HepG2 (cell line): ENCODE data around the gene TAF1B. TPM values are rescaled to one million over a fixed set of nuclear protein-coding genes. Genes with fewer than 3 reads are reported as not detected.

Experiments
- ATAC-seq: fragments of 200-7000 bp; cut with Tn5 transposase; 3 replicates; pipeline ENCODE4 v1.9.1; 2020; ENCODE audit warnings: mild to moderate bottlenecking, moderate library complexity
- BruUV-seq: library from RNA; stranded (reverse); fragments of 400-500 nt; replicated peaks from 2 replicates; lab custom pipeline; 2021; lab: Mats Ljungman, UMichigan
- CTCF ChIA-PET: fragments of 300-600 bp; formaldehyde crosslinking; extraction: SDS; loops from one replicate; lab custom pipeline; 2021; ENCODE audit warnings: low total read pairs, inconsistent platforms, low intra/inter-chr PET ratio; lab: Yijun Ruan, JAX
- POLR2A ChIA-PET: fragments of 350-600 bp; sonication (Branson Sonifier 250); formaldehyde crosslinking; loops from one replicate; lab custom pipeline; 2020; ENCODE audit warnings: antibody characterized with exemption, inconsistent platforms; lab: Yijun Ruan, JAX
- DNase-seq: peaks from one replicate; pipeline ENCODE4 v3.0.0-alpha.2; 2015; ENCODE audit warnings: low spot score
- FAIRE-seq: peaks from 3 replicates; lab custom pipeline; 2011; peaks lifted over from hg19 to GRCh38; lab: Jason Lieb, UNC
- H2AFZ ChIP-seq: one replicate; pipeline ENCODE4 v1.6.1; 2011; ENCODE audit warnings: low read length, inconsistent platforms
- H3K27ac ChIP-seq: fragments of 300-600 bp; 3 replicates; pipeline ENCODE4 v1.8.0; 2011; ENCODE audit warnings: mixed run types, mild to moderate bottlenecking, mixed read lengths, low read length, inconsistent platforms; ENCODE audit not compliant: insufficient read depth; ENCODE audit errors: extremely low read length
- H3K27me3 ChIP-seq, 2 experiments: fragments of 200-600 bp in 1 of 2; 2 replicates in 1 of 2; 3 replicates in 1 of 2; pipeline versions ENCODE4 v1.6.0 to v1.8.0; 2011; ENCODE audit warnings: low read length in 2 of 2, mild to moderate bottlenecking in 2 of 2, moderate library complexity in 2 of 2, inconsistent platforms in 1 of 2; ENCODE audit not compliant: insufficient read depth in 2 of 2, control insufficient read depth in 1 of 2
- H3K36me3 ChIP-seq, 2 experiments: fragments of 200-600 bp in 1 of 2; replicated peaks in 1 of 2; 2 replicates in 1 of 2; 3 replicates in 1 of 2; pipeline versions ENCODE4 v1.5.1 to v1.8.0; 2011; ENCODE audit warnings: low read length in 2 of 2, inconsistent platforms in 1 of 2; ENCODE audit not compliant: insufficient read depth in 2 of 2, control insufficient read depth in 1 of 2
- H3K4me1 ChIP-seq: 2 replicates; pipeline ENCODE4 v1.5.1; 2012; ENCODE audit warnings: low read length, inconsistent platforms; ENCODE audit not compliant: insufficient read depth
- H3K4me2 ChIP-seq: 2 replicates; pipeline ENCODE4 v1.6.0; 2011; ENCODE audit warnings: low read depth, low read length, inconsistent platforms
- H3K4me3 ChIP-seq, 3 experiments: fragments of 200-600 bp in 1 of 3; sonication (generic), shearing (Covaris generic) in 1 of 3; replicated peaks in 1 of 3; 2 replicates each; pipeline ENCODE4 v1.5.1; 2011 to 2016; ENCODE audit warnings: low read length in 3 of 3, inconsistent platforms in 2 of 3, low read depth in 2 of 3, mild to moderate bottlenecking in 2 of 3, control low read depth in 1 of 3, mixed read lengths in 1 of 3; ENCODE audit not compliant: insufficient read depth in 1 of 3
- H3K79me2 ChIP-seq: one replicate; pipeline ENCODE4 v1.6.1; 2011; ENCODE audit warnings: low read length, inconsistent platforms; ENCODE audit not compliant: insufficient read depth
- H3K9ac ChIP-seq: 2 replicates; pipeline ENCODE4 v1.6.0; 2011; ENCODE audit warnings: mild to moderate bottlenecking, low read depth, low read length, inconsistent platforms; ENCODE audit not compliant: insufficient read depth
- H3K9me3 ChIP-seq: 2 replicates; pipeline ENCODE4 v1.5.1; 2012; ENCODE audit warnings: mild to moderate bottlenecking, low read length
- H4K20me1 ChIP-seq: 2 replicates; pipeline ENCODE4 v1.6.0; 2011; ENCODE audit warnings: inconsistent platforms, mild to moderate bottlenecking, low read length, moderate library complexity; ENCODE audit not compliant: insufficient read depth
- BRCA1 ChIP-seq: sonication (generic); formaldehyde crosslinking; IDR thresholded peaks from 2 replicates; pipeline ENCODE4 v1.4.0; 2020; ENCODE audit warnings: missing genetic modification reagents
- KDM4B ChIP-seq: sonication (generic); formaldehyde crosslinking; IDR thresholded peaks from 2 replicates; pipeline ENCODE4 v1.4.0; 2020; ENCODE audit warnings: missing genetic modification reagents
- SRY ChIP-seq: sonication (generic); formaldehyde crosslinking; IDR thresholded peaks from 2 replicates; pipeline ENCODE4 v1.8.0; 2022; ENCODE audit warnings: mild to moderate bottlenecking, missing genetic modification reagents
- ZBTB21 ChIP-seq: sonication (generic); formaldehyde crosslinking; IDR thresholded peaks from 2 replicates; pipeline ENCODE4 v1.4.0; 2020; ENCODE audit warnings: missing genetic modification reagents
- ZNF232 ChIP-seq: sonication (generic); formaldehyde crosslinking; IDR thresholded peaks from 2 replicates; pipeline ENCODE4 v1.4.0; 2020; ENCODE audit warnings: missing genetic modification reagents, borderline replicate concordance
- ZNF501 ChIP-seq: sonication (generic); formaldehyde crosslinking; IDR thresholded peaks from 2 replicates; pipeline ENCODE4 v1.5.1; 2020; ENCODE audit warnings: mild to moderate bottlenecking, moderate library complexity, missing genetic modification reagents
- ZNF720 ChIP-seq: sonication (generic); formaldehyde crosslinking; IDR thresholded peaks from 2 replicates; pipeline ENCODE4 v1.4.0; 2020; ENCODE audit warnings: missing genetic modification reagents
- WGBS: methylation state at CpG from one replicate; pipeline ENCODE4 v1.1.6; 2017; ENCODE audit warnings: low lambda C conversion rate; 5-methylcytosine and 5-hydroxymethylcytosine counted together
- in situ Hi-C: cut with HindIII; loops from 2 replicates; pipeline ENCODE4 v1.10.0; 2017; ENCODE audit warnings: low pct_unique_long_range_greater_than_20kb; ENCODE audit not compliant: extremely low pct_ligation_motif_present
- intact Hi-C: fragments of 100-400 bp; cut with micrococcal nuclease; formaldehyde crosslinking; loops from one replicate; pipeline ENCODE4 v1.10.0; 2022; ENCODE audit not compliant: unreplicated experiment
- polyA plus RNA-seq, 8 experiments: library from polyadenylated mRNA; depleted of rRNA in 3 of 8; stranded (reverse) in 7 of 8; unstranded in 1 of 8; fragments of >200 nt; fragmentation: Illumina TruSeq in 4 of 8; extraction: Trizol in 4 of 8; gene quantifications; 2 replicates each; pipeline versions ENCODE4 v1.2.1 to v1.2.3, GENCODE V29; 2011 to 2016; ENCODE audit warnings: low read depth in 4 of 8, missing spikeins in 1 of 8, mixed read lengths in 1 of 8; ENCODE audit not compliant: insufficient read depth in 1 of 8
- total RNA-seq, 5 experiments: library from RNA; depleted of rRNA; stranded (reverse); fragments of >200 nt; fragmentation: Illumina TruSeq; extraction: Trizol; gene quantifications; 2 replicates each; pipeline ENCODE4 v1.2.3, GENCODE V29; 2016; ENCODE audit warnings: low read depth in 1 of 5
- TF ChIP-seq, protein P1 (sequence below): sonication (generic); formaldehyde crosslinking; IDR thresholded peaks from 2 replicates; pipeline ENCODE4 v1.9.0; 2021; ENCODE audit warnings: missing genetic modification reagents, borderline replicate concordance
- TF ChIP-seq, protein P2 (sequence below): sonication (generic); formaldehyde crosslinking; IDR thresholded peaks from 2 replicates; pipeline ENCODE4 v1.4.0; 2020; ENCODE audit warnings: missing genetic modification reagents; ENCODE audit errors: not compliant biosample characterization

TAF1B gene
- total and polyA plus RNA-seq, 2 of the 13 experiments (the other 11 are each of a cell fraction or from before 2014, with no cell fraction given) = 13.3 to 27.7 TPM

DNA sequence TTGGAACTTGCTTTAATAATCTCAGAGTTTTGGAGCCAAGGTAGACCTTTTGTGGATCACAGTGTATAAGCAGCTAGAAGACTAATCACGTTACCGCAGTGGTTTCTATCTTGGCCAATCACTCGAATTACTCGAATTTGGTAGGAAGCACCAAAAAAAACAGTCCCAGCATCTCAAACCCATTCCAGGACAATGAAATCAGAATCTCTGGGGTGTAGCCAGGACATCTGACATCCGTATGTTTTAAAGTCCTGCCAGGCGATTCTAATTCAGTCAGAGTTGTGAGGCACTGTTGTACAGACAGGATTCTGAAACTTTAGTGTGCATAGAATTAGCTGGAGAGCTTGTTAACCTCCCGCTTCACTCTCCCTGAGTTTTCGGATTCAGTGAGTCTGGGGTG is 139.0 kb downstream of the TAF1B start:
- Histone ChIP-seq H3K9ac (no peak overlapping the region), H3K4me3 (no peak overlapping the region), H3K4me2 (no peak overlapping the region), H3K4me1 (no peaks in the 10 kb centered on the region), H3K79me2 (no peaks in the 10 kb centered on the region), H3K36me3 (peaks cover 5 to 20% of the 10 kb centered on the region in 2 experiments), H3K27me3 (no peaks in the 10 kb centered on the region), H3K27ac (no peak overlapping the region), H4K20me1 (no peaks in the 10 kb centered on the region; the same call in 1 of the 2 replicates), H2AFZ (no peak overlapping the region)
- WGBS = 95% methylated on average over 8 of the region's 8 CpGs
- FAIRE-seq = no peak
- ChIA-PET CTCF (no interaction called here), POLR2A (no interaction called here)
- in situ Hi-C loops = no loop called here
- DNase-seq = no peak
- intact Hi-C loops = no loop called here
- no peak for ATAC-seq
- TF ChIP-seq, protein P1, sequence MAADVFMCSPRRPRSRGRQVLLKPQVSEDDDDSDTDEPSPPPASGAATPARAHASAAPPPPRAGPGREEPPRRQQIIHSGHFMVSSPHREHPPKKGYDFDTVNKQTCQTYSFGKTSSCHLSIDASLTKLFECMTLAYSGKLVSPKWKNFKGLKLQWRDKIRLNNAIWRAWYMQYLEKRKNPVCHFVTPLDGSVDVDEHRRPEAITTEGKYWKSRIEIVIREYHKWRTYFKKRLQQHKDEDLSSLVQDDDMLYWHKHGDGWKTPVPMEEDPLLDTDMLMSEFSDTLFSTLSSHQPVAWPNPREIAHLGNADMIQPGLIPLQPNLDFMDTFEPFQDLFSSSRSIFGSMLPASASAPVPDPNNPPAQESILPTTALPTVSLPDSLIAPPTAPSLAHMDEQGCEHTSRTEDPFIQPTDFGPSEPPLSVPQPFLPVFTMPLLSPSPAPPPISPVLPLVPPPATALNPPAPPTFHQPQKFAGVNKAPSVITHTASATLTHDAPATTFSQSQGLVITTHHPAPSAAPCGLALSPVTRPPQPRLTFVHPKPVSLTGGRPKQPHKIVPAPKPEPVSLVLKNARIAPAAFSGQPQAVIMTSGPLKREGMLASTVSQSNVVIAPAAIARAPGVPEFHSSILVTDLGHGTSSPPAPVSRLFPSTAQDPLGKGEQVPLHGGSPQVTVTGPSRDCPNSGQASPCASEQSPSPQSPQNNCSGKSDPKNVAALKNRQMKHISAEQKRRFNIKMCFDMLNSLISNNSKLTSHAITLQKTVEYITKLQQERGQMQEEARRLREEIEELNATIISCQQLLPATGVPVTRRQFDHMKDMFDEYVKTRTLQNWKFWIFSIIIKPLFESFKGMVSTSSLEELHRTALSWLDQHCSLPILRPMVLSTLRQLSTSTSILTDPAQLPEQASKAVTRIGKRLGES = no peak
- no peak for TF ChIP-seq ZBTB21 (CRISPR knock-in tag)
- no peak for TF ChIP-seq ZNF232
- TF ChIP-seq, protein P2, sequence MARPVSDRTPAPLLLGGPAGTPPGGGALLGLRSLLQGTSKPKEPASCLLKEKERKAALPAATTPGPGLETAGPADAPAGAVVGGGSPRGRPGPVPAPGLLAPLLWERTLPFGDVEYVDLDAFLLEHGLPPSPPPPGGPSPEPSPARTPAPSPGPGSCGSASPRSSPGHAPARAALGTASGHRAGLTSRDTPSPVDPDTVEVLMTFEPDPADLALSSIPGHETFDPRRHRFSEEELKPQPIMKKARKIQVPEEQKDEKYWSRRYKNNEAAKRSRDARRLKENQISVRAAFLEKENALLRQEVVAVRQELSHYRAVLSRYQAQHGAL = no peak
- TF ChIP-seq KDM4B (CRISPR knock-in tag) = no peak
- no peak for TF ChIP-seq ZNF720
- TF ChIP-seq SRY (CRISPR knock-in tag) = no peak
- no peak for TF ChIP-seq ZNF501 (CRISPR knock-in tag)
- no peak for TF ChIP-seq BRCA1 (CRISPR knock-in tag)
- TF ChIP-seq, all 625 proteins: peak for 0
- no peaks in the 10 kb centered on the region for H3K9me3 ChIP-seq
- no TSS peak for BruUV-seq
